ENCODE data around the gene MAP2K7.

DNA sequence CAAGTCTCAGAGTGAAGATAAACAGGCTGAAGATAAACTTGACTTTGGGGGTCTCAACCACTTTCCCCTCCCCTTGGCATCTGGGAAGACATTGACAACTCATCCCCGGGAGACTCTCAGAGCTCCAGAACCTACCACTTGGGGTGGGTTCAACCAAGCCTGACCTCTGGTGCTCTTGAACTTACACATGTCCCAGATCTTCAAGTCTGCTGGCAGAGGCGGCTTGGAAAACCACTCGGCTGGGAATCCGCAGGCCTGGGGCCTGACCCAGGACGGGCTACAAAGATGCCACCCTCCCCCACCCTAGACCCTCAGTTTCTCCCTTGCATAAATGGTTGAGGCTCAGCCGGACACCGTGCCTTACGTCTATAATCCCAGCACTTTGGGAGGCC, 14.9 kb upstream of the MAP2K7 start:
- no peak for TF ChIP-seq EZH2 (IDR thresholded peaks at IDR 0.05; ENCODE audit: borderline replicate concordance, low read depth, low read length, poor library complexity, severe bottlenecking)
- TF ChIP-seq, protein P1, sequence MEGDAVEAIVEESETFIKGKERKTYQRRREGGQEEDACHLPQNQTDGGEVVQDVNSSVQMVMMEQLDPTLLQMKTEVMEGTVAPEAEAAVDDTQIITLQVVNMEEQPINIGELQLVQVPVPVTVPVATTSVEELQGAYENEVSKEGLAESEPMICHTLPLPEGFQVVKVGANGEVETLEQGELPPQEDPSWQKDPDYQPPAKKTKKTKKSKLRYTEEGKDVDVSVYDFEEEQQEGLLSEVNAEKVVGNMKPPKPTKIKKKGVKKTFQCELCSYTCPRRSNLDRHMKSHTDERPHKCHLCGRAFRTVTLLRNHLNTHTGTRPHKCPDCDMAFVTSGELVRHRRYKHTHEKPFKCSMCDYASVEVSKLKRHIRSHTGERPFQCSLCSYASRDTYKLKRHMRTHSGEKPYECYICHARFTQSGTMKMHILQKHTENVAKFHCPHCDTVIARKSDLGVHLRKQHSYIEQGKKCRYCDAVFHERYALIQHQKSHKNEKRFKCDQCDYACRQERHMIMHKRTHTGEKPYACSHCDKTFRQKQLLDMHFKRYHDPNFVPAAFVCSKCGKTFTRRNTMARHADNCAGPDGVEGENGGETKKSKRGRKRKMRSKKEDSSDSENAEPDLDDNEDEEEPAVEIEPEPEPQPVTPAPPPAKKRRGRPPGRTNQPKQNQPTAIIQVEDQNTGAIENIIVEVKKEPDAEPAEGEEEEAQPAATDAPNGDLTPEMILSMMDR (conservative IDR thresholded peaks at IDR 0.05; ENCODE audit: low read depth, low read length) = no peak
